ENCODE data around the gene FREM1. TPM values are rescaled to one million over a fixed set of nuclear protein-coding genes. Genes with fewer than 3 reads are reported as not detected.

Gene FREM1
- total and polyA plus RNA-seq, 9 donors, result 0.61 to 9.2 (median 2.8) TPM

DNA sequence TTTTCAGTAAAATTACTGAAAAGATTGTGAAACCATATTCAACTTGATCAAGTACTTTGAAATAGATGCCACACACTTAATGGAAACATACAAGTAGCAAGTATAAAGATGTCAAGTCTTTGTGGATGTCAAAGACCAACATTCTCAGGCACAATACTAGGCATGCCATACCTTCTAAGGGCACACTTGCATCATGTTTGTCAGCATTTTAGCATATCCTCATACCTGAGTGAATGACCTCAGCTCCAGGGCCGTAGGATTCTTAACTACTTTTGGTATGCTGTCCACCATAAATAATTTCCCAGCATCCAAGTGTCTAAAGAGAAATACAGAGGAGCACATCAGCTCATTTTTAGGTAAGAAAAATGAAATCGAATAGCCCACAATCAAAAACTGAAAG, 86.4 kb downstream of the FREM1 start:
- no peaks in the 10 kb centered on the region for H3K9me3 ChIP-seq
- DNase-seq, result no peak
- H3K27ac ChIP-seq, result no peak overlapping the region
- no peaks in the 10 kb centered on the region for H3K4me1 ChIP-seq (ENCODE audit: insufficient read depth)
- TF ChIP-seq, protein P1, sequence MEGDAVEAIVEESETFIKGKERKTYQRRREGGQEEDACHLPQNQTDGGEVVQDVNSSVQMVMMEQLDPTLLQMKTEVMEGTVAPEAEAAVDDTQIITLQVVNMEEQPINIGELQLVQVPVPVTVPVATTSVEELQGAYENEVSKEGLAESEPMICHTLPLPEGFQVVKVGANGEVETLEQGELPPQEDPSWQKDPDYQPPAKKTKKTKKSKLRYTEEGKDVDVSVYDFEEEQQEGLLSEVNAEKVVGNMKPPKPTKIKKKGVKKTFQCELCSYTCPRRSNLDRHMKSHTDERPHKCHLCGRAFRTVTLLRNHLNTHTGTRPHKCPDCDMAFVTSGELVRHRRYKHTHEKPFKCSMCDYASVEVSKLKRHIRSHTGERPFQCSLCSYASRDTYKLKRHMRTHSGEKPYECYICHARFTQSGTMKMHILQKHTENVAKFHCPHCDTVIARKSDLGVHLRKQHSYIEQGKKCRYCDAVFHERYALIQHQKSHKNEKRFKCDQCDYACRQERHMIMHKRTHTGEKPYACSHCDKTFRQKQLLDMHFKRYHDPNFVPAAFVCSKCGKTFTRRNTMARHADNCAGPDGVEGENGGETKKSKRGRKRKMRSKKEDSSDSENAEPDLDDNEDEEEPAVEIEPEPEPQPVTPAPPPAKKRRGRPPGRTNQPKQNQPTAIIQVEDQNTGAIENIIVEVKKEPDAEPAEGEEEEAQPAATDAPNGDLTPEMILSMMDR (IDR thresholded peaks at IDR 0.05), result no peak
- TF ChIP-seq POLR2A (IDR thresholded peaks at IDR 0.05), result no peak
- TF ChIP-seq EP300 (IDR thresholded peaks at IDR 0.05), result no peak
- H3K27me3 ChIP-seq, result no peaks in the 10 kb centered on the region
- WGBS, 3 donors, result 83 to 98% (median 94%) methylated on average over 2 of the region's 2 CpGs
- H3K36me3 ChIP-seq, result no peaks in the 10 kb centered on the region
- intact Hi-C loops (cut with DNase I), result no loop called here
- H3K4me3 ChIP-seq, result no peak overlapping the region

DNA sequence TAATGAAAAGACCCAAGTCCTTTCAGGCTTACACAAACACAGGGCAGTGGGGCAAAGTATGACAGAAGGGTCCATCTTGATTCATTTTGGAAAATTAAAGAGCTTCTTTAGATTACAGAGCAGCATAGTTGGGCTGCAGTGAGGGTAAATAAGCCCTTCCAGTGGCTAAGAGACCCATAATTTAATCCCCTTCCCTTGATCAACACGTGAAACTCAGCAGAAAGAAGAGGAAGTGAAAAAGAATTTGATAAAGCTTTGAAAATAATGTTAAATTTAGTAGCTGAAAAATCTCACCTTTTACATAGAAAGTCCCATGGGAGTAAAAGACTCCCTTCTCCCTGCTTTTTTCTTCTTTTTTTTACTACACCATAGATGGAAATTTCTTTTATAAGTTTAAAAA, 87.6 kb downstream of the FREM1 start:
- TF ChIP-seq EP300 (IDR thresholded peaks at IDR 0.05), result no peak
- Histone ChIP-seq H3K36me3 (no peaks in the 10 kb centered on the region), H3K9me3 (no peaks in the 10 kb centered on the region), H3K27me3 (no peaks in the 10 kb centered on the region), H3K4me3 (no peak overlapping the region), H3K27ac (no peak overlapping the region), H3K4me1 (ENCODE audit: insufficient read depth) (no peaks in the 10 kb centered on the region)
- 50 to 83% (median 59%) methylated on average over 1 of the region's 1 CpG for WGBS, 3 donors
- DNase-seq, result no peak
- intact Hi-C loops (cut with DNase I), result no loop called here

DNA sequence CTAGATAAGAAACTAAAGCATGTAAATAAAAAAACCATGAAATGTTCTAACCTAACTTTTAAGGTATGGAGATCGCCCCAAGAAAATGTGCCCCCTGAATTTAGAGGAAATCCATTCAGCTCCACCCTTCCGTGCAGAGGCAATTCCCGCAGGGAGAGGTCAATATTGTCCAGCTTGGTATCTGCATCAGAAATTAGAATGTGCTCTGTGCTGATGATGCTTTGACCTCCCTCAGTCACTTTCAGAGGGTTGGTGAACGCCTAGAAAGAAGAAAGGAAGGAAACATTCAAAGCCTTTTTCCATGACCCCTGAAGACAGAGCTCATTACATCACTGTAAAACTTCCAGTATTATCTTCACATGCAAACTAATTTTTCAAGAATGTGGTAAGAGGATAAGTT, 91.0 kb downstream of the FREM1 start:
- WGBS, 3 donors, result 65 to 84% (median 78%) methylated on average over 4 of the region's 4 CpGs
- intact Hi-C loops (cut with DNase I), result no loop called here
- H3K4me3 ChIP-seq, result no peak overlapping the region
- H3K4me1 ChIP-seq (ENCODE audit: insufficient read depth), result no peaks in the 10 kb centered on the region
- TF ChIP-seq, protein P1 (IDR thresholded peaks at IDR 0.05), result no peak
- TF ChIP-seq EP300 (IDR thresholded peaks at IDR 0.05) (no peak), POLR2A (IDR thresholded peaks at IDR 0.05) (no peak)
- H3K9me3 ChIP-seq, result no peaks in the 10 kb centered on the region
- H3K27me3 ChIP-seq, result no peaks in the 10 kb centered on the region
- H3K36me3 ChIP-seq, result no peaks in the 10 kb centered on the region
- no peak for DNase-seq
- no peak overlapping the region for H3K27ac ChIP-seq

DNA sequence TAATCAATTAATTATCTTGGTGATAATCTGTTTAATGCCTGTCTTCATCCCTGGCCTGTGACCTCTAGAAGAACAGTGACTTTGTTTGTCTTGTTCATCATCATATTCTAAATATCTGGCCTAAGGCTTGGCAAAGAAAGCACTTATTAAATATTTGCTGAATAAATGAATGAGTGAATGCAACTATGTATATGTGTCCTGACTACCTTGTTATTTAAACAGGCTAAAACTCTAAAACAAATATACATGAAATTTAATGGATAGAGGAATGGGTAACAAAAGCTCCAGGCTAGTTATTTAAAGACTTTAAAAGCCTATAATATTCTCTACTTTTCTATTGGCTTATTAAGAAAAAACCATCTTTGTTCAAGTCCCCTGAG, 96.0 kb downstream of the FREM1 start:
- intact Hi-C loops (cut with DNase I), result no loop called here
- Histone ChIP-seq H3K4me3 (no peak overlapping the region), H3K27ac (no peak overlapping the region), H3K4me1 (ENCODE audit: insufficient read depth) (peaks cover 1% of the 10 kb centered on the region), H3K36me3 (no peaks in the 10 kb centered on the region), H3K9me3 (no peaks in the 10 kb centered on the region), H3K27me3 (no peaks in the 10 kb centered on the region)
- TF ChIP-seq EP300 (IDR thresholded peaks at IDR 0.05) (no peak), POLR2A (IDR thresholded peaks at IDR 0.05) (no peak)
- TF ChIP-seq, protein P1 (IDR thresholded peaks at IDR 0.05), result no peak
- no peak for DNase-seq

DNA sequence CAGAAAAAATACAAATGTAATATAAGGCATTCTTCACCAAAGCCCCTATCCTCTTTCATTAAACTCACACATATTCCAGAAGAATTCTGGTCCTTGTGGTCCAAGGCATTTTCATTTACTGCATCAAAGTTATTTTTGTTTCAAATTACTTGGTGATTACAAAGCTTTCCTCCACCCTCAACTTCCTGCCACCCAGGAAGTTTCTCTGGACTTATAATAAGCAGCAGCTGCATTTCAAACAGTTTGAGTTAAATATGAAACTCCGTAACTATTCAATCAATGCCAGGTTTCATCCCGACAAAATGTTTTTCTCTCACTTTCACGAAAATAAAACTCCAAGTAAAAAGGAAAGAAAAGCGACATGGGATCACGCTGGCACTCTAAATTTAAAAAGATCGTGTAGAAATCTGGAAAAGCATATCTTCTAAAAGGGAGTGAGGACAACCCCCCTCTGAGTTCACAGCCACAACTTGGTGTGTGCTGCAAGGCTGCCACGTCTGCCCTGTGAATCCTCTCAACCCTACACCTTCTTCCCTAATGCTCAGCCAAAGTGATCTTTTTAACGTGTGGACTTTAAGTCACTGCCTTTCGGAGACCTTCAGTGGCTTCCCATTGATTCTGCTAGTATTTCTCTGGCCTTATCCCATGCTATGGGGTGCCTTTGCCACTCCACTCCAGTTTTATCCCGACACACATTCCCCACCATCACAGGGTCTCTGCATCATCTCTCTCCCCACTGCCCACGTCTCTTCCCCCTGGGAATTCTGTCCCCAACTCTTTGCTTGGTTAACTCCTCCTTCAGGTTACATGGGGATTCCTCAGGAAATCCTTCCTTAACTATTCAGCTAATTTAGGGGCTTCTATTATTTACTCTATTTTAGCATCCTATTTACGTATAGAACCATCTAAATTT, 96.6 kb downstream of the FREM1 start:
- no peak for DNase-seq
- Histone ChIP-seq H3K4me3 (no peak overlapping the region), H3K27ac (no peak overlapping the region), H3K27me3 (no peaks in the 10 kb centered on the region), H3K4me1 (ENCODE audit: insufficient read depth) (peaks cover 1% of the 10 kb centered on the region), H3K9me3 (no peaks in the 10 kb centered on the region), H3K36me3 (no peaks in the 10 kb centered on the region)
- TF ChIP-seq POLR2A (IDR thresholded peaks at IDR 0.05) (no peak), EP300 (IDR thresholded peaks at IDR 0.05) (no peak)
- TF ChIP-seq, protein P1 (IDR thresholded peaks at IDR 0.05), result no peak
- intact Hi-C loops (cut with DNase I), result no loop called here
- WGBS, 3 donors, result 38 to 74% (median 46%) methylated on average over 12 of the region's 12 CpGs
